ENCODE measurements around the gene P2RY8. TPM values are rescaled to one million over a fixed set of nuclear protein-coding genes. Genes with fewer than 3 reads are reported as not detected.

P2RY8 gene
- total RNA-seq, 1 experiment from 2014 or later: not detected

DNA sequence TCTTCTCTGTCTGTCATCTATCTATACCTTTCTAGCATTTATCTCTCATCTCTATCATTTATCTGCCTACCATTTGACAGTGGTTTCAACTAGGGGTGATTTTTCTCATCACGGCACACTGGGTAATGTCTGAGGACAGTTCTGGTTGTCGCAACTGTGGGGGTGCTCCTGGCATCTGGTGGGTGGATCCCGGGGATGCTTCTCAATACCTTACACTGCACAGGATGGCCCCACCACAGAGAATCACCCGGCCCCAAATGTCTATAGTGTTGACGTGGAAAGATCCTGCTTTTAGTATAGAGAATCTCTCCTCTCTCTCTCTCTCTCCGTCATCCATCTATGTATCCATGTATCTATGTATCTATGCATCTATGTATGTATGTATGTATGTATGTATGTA is 7.2 kb downstream of the P2RY8 start:
- Mint-ChIP-seq H3K4me1 (ENCODE audit: low read depth, unreplicated experiment) (no peaks in the 10 kb centered on the region), H3K9me3 (ENCODE audit: low read depth, unreplicated experiment) (no peaks in the 10 kb centered on the region), H3K27ac (ENCODE audit: unreplicated experiment) (no peak overlapping the region), H3K4me3 (ENCODE audit: low read depth, unreplicated experiment) (no peak overlapping the region), H3K27me3 (ENCODE audit: unreplicated experiment) (no peaks in the 10 kb centered on the region), H3K36me3 (ENCODE audit: insufficient read depth, unreplicated experiment) (no peaks in the 10 kb centered on the region)
- BruUV-seq (replicated peaks): no TSS peak
- DNase-seq: no peak
- TF ChIP-seq, protein P1, sequence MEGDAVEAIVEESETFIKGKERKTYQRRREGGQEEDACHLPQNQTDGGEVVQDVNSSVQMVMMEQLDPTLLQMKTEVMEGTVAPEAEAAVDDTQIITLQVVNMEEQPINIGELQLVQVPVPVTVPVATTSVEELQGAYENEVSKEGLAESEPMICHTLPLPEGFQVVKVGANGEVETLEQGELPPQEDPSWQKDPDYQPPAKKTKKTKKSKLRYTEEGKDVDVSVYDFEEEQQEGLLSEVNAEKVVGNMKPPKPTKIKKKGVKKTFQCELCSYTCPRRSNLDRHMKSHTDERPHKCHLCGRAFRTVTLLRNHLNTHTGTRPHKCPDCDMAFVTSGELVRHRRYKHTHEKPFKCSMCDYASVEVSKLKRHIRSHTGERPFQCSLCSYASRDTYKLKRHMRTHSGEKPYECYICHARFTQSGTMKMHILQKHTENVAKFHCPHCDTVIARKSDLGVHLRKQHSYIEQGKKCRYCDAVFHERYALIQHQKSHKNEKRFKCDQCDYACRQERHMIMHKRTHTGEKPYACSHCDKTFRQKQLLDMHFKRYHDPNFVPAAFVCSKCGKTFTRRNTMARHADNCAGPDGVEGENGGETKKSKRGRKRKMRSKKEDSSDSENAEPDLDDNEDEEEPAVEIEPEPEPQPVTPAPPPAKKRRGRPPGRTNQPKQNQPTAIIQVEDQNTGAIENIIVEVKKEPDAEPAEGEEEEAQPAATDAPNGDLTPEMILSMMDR (IDR thresholded peaks at IDR 0.05; ENCODE audit: unreplicated experiment): no peak
- intact Hi-C loops (cut with micrococcal nuclease; ENCODE audit: unreplicated experiment): no loop called here
- CTCF ChIA-PET: no interaction called here

DNA sequence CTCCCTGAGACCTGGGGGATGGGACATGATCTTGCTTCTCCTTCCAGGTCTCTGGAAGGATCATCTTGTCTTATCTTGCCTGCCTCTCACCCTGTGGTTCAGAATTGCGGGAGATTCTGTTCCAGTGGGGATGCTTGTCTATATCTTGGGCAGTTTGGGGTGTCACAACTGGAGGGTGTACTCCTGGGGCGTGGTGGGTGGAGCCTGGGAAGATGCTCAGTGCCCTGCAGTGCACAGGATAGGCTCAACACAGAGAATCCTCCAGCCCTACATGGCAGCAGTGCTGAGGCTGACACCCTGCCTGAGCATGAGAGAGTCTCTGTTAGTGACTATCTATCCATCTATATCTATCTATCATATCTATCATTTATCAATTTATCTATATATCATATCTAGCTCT is 7.7 kb downstream of the P2RY8 start:
- TF ChIP-seq, protein P1 (IDR thresholded peaks at IDR 0.05; ENCODE audit: unreplicated experiment): no peak
- no peaks in the 10 kb centered on the region for H3K4me1 Mint-ChIP-seq (ENCODE audit: low read depth, unreplicated experiment)
- BruUV-seq (replicated peaks): no TSS peak
- CTCF ChIA-PET: no interaction called here
- no peaks in the 10 kb centered on the region for H3K27me3 Mint-ChIP-seq (ENCODE audit: unreplicated experiment)
- no peak overlapping the region for H3K4me3 Mint-ChIP-seq (ENCODE audit: low read depth, unreplicated experiment)
- no peaks in the 10 kb centered on the region for H3K9me3 Mint-ChIP-seq (ENCODE audit: low read depth, unreplicated experiment)
- intact Hi-C loops (cut with micrococcal nuclease; ENCODE audit: unreplicated experiment): no loop called here
- H3K36me3 Mint-ChIP-seq (ENCODE audit: insufficient read depth, unreplicated experiment): no peaks in the 10 kb centered on the region
- no peak overlapping the region for H3K27ac Mint-ChIP-seq (ENCODE audit: unreplicated experiment)
- DNase-seq: no peak

DNA sequence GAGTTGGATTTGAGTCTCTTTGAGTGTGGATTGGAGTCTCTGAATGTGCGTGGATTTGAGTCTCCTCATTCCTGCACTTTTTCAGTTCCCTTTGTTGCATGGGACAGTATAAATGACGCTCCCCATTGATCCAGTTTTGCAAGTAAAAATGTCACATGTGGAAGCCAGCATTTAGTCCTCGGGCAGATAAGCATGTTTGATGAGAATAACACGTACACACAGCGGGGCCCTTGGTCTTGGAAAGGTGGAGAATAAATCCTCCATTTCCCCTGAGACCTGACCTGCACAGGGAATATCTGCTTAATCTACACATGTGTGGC is 8.1 kb downstream of the P2RY8 start:
- no TSS peak for BruUV-seq (replicated peaks)
- Mint-ChIP-seq H3K27ac (ENCODE audit: unreplicated experiment) (no peak overlapping the region), H3K36me3 (ENCODE audit: insufficient read depth, unreplicated experiment) (no peaks in the 10 kb centered on the region), H3K4me3 (ENCODE audit: low read depth, unreplicated experiment) (no peak overlapping the region), H3K4me1 (ENCODE audit: low read depth, unreplicated experiment) (no peaks in the 10 kb centered on the region), H3K9me3 (ENCODE audit: low read depth, unreplicated experiment) (no peaks in the 10 kb centered on the region), H3K27me3 (ENCODE audit: unreplicated experiment) (no peaks in the 10 kb centered on the region)
- TF ChIP-seq, protein P1 (IDR thresholded peaks at IDR 0.05; ENCODE audit: unreplicated experiment): no peak
- CTCF ChIA-PET: no interaction called here
- intact Hi-C loops (cut with micrococcal nuclease; ENCODE audit: unreplicated experiment): no loop called here
- no peak for DNase-seq

DNA sequence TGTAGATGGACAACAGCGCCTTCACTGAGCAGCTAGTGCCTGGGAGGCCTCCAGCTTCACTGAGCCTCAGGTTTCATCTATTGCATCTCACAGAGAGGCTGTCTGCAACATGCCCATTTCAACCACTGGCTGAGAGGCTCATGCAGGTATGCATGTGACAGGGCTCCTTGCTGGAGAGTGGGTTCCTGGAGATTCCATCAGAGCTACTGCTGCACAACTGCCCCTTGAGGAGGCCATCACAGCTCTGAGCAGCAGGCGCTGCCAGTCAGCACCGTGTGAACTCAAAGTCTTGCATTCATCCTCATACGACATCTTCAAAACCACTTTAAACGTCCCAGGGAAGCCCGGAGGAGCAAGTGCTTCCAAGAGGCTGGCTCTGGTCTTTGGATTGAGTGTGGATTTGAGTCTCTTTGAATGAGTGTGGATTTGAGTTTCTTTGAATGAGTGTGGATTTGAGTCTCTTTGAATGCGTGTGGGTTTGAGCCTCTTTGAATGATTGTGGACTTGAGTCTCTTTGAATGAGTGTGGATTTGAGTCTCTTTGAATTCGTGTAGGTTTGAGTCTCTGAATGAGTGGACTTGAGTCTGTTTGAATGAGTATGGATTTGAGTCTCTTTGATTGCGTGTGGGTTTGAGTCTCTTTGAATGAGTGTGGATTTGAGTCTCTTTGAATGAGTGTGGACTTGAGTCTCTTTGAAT is 8.7 kb downstream of the P2RY8 start:
- CTCF ChIA-PET: no interaction called here
- H3K27me3 Mint-ChIP-seq (ENCODE audit: unreplicated experiment): no peaks in the 10 kb centered on the region
- H3K9me3 Mint-ChIP-seq (ENCODE audit: low read depth, unreplicated experiment): no peaks in the 10 kb centered on the region
- no peak overlapping the region for H3K27ac Mint-ChIP-seq (ENCODE audit: unreplicated experiment)
- TF ChIP-seq, protein P1 (IDR thresholded peaks at IDR 0.05; ENCODE audit: unreplicated experiment): no peak
- no peak overlapping the region for H3K4me3 Mint-ChIP-seq (ENCODE audit: low read depth, unreplicated experiment)
- no TSS peak for BruUV-seq (replicated peaks)
- H3K4me1 Mint-ChIP-seq (ENCODE audit: low read depth, unreplicated experiment): no peaks in the 10 kb centered on the region
- H3K36me3 Mint-ChIP-seq (ENCODE audit: insufficient read depth, unreplicated experiment): no peaks in the 10 kb centered on the region
- no peak for DNase-seq
- intact Hi-C loops (cut with micrococcal nuclease; ENCODE audit: unreplicated experiment): no loop called here
